ENCODE data around the gene ABCA3.

- TF ChIP-seq CTCF (IDR thresholded peaks at IDR 0.05): no peak
- TF ChIP-seq POLR2AphosphoS5 (IDR thresholded peaks at IDR 0.05): no peak
- no peak for TF ChIP-seq POLR2A (IDR thresholded peaks at IDR 0.05)
Measured at GRCh38 chr16:2278956-2279800, 61.4 kb downstream of the ABCA3 start.

All from prostate gland (tissue), 2 donors.